ENCODE data around the gene FTCD.
"Not testable (repeated sequence)": the region's sequence is repeated elsewhere in the genome, so short reads cannot be mapped to it uniquely, and the experiment has no call there.

Gene FTCD

DNA sequence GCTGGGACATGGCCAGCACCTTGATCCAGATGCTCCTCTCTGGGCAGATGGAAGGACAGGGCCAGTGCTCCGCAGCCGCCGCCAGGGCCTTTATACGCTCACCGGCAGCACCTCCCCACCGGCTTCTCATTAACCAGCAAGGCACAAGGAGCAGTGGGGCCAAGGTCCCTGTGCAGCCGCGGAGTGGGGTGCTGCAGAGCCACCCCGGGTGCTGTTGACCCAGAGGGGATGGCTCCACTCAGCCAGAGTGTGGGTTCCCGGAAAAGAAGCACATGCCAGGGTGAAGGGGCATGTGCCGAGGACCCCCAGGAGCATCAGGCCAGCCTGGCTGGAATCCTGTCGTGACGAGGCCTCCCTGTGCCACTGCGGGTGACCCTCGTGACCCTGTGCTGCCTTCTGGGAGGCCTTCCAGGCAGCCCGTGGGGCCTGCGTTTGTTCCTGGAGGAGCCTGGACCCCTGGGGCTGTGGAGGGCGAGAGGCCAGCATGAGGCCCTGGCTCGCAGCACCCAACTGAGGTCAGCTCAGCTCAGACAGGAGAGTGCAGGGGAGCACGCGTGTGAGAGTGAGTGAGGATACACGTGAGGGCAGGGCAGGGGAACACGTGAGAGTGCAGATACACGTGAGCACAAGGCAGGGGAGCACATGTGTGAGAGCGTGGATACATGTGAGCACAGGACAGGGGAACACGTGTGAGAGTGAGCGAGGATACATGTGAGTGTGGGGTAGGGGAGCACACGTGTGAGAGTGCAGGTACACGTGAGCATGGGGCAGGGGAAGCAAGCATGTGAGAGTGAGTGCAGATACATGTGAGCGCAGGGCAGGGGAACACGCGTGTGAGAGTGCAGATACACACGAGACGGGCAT is at the start of gene FTCD:
FTCD (minus strand) TSS at position 66 of the 864 bp plus-strand sequence; CDS start at position 10, 56 bp downstream.
- no peak for DNase-seq

DNA sequence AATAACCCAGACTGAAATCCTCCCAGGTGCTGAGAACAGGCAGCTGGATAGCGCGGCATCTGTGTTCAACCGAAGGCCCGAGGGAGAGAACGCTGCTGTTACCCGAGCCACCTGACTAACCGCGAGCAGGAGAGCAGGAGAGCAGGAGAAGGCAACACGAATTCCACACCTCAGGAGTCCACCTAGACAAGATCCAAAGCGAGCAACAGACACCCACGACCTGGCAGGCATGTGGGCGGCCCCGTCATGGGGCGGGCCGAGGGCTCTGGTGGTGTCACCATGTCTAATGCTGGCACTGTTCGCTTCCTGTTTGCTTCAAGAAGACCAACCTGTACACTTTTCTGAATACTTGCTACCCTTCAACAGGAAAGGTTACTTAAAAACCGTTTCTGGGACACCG is 49.8 kb upstream of the FTCD start:
- DNase-seq: no peak

GRCh38 chr21:46203203-46203600 is 47.8 kb upstream of the FTCD start:
- DNase-seq: no peak

GRCh38 chr21:46202592-46203202 is 47.3 kb upstream of the FTCD start:
- DNase-seq: no peak

DNA sequence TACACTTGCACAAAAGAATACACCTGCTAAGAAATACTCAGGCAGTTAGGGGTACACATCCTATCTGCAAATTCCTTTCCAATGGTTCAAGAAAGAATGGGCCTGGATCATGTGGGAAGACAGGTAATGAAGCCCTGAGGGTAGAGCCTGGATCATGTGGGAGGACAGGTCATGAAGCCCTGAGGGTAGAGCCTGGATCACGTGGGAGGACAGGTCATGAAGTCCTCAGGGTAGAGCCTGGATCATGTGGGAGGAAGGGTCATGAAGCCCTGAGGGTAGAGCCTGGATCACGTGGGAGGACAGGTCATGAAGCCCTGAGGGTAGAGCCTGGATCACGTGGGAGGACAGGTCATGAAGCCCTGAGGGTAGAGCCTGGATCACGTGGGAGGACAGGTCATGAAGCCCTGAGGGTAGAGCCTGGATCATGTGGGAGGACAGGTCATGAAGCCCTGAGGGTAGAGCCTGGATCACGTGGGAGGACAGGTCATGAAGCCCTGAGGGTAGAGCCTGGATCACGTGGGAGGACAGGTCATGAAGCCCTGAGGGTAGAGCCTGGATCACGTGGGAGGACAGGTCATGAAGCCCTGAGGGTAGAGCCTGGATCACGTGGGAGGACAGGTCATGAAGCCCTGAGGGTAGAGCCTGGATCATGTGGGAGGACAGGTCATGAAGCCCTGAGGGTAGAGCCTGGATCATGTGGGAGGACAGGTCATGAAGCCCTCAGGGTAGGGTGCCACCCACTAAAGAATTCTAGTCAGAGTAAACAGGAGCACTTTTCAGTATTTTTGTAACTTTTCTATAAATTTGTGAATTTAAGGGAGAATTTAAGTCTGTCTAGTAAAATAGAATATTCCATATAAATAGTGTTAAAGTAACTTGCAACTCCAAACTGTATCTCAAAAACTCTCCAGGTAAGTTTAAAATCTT is 45.8 kb upstream of the FTCD start:
- not testable (repeated sequence) for DNase-seq

- no peak for DNase-seq
Measured at GRCh38 chr21:46199436-46200373, 44.3 kb upstream of the FTCD start.

GRCh38 chr21:46196733-46197132 is 41.4 kb upstream of the FTCD start:
- DNase-seq: no peak

DNA sequence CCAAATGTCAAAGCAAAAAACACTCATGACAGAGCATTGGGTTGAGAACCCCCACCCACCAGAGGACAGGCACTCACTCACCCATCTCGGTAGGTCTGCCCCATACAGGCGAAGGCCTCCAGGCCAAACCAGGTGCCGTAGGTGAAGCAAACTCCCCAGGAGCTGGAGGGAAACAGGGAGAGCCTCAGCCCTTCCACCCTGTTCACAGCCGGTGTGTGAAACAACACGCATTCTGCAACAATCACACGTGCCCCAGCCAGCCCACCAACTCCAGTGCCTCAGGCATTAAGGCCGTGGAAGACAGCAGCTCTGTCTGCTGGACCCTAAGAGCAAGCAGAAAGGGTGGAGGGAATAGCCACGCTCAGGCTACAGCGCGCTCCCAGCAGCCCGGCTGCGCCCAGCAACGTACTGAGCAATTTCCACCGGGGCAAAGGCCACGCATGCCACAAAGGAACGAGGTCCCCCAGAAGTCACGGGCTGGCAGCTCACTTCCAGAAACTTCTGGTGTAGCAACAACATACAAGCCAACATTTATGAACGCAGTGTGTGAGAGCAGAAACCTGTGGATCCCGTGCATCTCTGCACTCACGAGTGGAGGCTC is 40.3 kb upstream of the FTCD start:
- DNase-seq: no peak

DNA sequence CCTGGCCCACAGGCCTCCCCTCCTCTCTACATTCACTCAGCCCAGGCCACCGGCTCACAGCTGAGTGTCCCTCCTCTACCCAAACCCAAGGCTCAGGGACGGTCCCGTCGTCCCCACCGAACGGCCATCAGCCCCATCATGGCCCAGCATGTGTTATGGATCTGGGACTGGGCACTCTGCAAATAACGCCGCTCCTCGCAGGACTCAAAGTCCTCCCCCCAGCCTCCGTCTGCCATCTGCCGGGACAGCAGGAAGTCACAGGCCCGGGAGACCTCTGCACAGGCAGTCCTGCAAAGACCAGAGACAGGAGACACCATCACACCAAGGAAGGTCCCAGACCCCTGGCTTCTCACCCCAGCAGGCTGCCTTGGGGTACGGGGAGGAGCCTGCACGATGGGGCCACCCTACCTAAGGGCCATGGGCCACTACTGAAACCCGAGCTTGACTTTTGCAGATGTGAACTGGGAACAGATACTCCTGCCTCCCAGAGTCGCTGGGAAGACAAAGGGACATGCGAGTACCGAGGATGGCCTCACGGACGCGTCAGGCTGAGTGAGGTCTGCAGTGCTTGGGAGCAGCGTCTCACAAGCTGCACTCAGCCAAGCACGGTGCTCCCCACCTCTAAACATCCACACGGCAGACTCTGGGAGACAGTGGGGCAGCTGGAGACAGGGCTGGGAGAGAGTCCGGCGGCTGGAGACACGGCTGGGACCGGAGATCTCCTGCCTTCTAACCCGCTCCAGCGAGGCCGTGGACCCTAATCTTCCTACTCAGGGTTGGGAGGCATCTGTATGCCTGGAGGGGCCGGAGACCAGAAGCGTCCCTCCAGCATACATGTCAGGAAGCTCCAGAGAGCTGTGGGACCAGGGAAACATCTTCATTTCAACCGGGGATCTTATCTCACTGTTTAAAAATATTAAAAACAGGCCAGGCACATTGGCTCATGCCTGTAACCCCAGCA is 39.3 kb upstream of the FTCD start:
- no peak for DNase-seq

DNA sequence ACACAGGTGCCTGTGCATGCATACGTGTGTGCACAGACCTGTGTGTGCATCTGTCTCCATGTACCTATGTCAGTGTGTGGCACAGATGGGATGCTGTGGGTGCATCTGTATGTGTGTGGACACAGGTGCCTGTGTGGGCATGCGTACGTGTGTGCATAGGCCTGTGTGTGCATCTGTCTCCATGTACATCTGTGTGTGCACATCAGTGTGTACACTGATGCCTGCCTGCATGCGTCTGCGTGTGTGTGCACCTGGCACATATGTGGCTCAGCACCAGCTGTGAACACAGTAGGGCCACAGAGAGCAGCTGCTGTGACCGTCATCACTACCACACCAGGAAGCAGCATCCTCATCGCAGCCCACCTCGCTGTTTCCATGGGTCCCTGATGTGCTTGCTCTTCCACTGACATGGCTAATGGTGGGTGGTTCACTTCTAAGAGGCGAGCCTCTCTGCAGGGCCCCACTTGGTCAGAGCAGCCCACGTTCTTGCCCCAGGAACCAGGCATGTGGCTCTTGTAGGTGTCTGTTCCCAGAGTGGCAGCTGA is 38.5 kb upstream of the FTCD start:
- DNase-seq: no peak

DNA sequence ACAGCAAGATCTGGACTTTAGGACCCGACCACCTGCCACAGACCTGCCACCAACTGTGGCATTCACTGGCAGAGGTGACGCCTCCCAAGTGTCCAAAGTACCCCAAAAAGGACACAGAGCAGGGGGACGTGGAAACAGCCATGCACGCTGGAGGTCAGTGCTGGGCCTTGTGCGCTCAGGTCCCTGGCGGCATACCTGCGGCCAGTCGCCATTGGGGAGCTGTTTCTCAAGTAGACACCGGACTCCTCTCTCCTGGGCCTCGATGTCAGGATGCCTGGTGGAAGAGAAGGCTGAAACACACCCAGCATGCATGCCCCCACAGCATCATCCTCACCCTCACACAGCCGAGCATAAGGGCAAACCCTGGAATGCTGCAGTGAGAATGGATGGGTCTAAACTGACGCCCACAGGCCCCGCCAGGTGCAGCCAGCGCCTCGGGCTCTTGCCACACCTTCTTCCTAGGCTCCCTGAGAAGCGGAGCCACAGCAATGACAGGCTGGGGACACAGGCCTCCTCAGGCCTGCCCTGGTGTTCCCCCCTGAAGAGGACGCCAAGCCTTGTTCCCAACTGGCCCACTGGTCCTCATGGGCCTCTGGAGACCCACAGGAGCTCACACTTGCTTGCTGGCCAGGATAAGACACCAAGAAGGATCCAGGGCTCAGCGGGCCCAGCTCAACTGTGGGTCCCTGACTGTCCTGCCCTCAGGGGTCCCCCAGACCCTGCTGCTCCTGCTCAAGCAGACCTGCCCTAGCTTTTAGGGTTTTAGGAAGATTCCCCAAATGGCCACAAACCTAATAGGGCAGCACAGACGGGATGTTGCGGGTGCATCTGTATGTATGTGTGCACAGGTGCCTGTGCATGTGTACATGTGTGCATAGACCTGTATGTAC is 36.6 kb upstream of the FTCD start:
- no peak for DNase-seq

DNA sequence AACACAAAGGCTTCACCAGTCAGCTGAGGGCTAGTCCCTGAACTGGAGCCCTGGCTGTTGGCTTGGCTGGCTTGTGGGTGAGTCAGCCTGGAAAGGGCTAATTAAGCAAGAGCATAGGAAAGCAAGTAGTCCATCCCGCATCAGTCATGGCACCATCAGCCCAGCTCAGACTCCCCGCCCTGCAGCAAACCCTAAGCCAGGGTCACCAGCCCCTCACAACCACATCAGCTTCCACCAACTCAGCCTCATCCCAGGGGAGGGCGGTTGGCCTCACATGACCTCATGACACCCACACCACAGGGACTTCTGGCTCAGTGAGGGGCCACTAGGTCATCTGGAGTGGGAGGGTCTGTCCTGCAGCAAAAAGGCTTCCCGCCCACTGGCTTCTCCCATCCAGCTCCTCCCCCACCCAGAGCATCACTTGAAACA is 35.9 kb upstream of the FTCD start:
- DNase-seq: peak; percentile 61

- DNase-seq: no peak
Measured at GRCh38 chr21:46190491-46191131, 35.2 kb upstream of the FTCD start.

DNA sequence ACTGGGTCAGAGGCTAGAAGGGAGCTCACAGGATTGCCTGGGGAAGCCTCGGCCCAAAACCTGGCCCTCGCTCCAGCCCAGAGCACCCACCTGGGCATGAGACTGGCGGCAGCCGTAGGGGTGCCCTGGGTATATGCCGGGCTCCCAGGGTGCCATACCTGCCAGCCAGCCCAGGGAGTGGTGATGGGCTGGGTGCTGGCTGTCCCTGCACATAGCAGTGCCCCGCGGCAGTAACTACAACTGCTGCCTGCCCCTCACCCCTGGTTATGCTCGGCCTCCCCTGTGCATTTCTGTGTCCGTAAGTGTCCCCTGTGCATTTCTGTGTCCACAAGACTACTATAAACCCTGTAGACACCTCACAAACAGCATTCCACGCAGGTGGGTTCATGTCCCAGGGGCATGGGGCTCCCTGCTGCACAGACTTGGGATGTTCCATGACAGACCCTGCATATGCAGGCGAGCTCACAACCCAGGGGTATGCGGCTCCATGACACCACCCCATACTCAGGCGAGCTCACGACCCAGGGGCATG is 34.6 kb upstream of the FTCD start:
- no peak for DNase-seq

DNA sequence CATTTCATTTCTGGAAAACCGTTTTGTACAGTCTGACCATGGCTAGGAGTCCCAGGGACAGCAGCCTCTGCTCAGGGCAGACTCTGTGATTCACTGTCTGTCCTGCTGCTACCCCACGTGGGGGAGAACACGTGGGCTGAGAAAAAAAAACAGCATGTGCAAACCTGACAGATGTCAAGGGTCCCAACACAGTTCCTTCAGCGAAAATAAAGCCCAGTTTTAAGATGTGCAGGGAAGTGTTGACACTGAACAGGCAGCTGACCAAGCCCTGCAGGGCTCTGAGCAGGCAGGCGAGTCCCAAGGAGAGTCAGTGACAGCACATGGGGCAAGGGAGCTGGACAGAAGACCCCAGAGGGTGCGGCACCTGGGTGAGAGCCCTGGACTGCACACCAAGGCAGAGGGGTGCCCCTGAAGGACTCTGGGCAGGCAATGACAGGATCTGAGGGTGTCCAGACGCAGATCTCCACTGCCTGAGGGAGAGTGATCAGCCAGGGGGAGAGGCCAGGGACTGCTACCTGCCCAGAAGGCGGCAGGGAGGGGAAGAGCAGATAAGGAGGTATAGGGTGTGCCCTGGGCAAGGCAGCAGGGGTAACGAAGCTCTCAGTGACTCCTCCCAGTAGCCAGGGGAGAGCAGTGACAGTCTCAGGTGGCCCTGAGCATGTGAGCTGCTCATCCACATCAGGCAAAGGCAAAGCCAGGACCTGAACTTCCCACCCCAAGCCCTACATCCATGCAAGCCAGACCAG is 34.0 kb upstream of the FTCD start:
- DNase-seq: peak; percentile 28

DNA sequence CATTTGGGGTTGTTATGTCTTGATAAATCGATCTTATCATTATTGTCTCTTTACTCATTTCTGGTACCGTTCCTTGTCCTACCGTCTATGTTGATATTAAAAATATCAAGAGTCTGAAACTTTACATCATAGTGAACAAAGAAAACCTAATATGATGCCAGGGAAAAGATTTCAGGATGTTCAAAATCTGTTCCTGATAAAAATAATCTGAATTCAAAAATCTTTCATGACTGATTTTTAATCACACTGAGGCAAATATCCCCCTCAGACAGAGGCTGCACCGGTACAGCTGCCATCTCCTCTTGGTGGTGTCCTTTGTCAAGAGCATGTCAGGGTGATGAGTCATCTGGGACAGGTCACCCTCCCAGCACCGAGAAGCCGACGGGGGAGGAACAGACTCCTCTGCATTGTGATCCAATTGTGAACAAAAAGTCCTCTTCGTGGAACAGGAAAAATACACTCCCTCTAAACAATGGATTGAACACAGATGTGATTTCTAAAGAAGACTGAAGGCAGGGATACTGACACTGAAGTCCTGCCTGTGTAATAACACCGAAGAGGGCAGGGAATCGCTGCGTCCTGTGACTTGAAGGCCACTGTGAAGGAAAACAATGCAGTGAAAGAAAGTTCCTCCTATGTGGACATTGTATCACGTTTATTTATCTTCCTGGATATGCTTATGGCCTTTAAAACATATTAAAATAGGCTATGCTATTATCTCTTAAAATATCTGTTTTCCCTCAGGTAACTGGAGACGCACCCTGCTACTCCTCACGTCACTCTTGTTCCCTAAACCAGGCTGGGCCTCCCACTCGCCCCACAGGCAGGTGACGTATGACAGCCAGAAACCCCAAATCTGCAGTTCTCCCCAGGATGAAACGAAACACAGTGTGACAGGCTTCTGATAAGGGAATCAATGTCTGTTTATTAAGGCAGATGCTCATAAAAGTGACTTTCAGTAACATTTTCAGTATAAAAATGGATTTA is 33.1 kb upstream of the FTCD start:
- DNase-seq: peak; percentile 67

Data from fibroblast of skin of right quadriceps (primary cell).